ENCODE data around the gene EDA. TPM values are rescaled to one million over a fixed set of nuclear protein-coding genes. Genes with fewer than 3 reads are reported as not detected.

Gene EDA
- under 0.01 and 0.23 TPM in 2 replicates for total RNA-seq

DNA sequence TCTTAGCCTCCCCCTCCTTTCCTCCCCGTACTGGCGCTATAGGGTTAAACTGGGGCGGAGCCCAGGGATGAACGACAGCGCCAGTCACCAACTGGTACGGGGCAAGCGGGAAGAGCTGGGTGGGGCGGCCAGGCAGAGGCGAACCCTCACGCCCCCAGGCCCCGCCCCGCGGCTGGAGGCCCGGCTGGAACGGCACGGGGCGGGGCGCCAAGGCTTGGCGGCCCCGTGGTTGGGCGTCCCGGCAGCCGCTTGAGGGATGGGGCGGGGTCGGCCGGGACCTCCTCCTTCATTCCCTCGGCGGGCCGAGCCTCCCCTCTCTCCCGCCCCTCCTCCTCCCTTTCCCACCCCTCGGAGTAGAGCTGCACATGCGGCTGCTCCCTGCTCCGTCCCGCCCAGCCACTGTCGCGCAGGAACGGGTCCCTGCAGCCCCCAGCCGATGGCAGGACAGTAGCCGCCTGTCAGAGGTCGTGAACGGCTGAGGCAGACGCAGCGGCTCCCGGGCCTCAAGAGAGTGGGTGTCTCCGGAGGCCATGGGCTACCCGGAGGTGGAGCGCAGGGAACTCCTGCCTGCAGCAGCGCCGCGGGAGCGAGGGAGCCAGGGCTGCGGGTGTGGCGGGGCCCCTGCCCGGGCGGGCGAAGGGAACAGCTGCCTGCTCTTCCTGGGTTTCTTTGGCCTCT is at the start of gene EDA:
EDA (plus strand) TSS at position 335 of the 678 bp plus-strand sequence.

GRCh38 chrX:70049925-70050324 is 434.0 kb downstream of the EDA start, which contains the start of gene AWAT2:
Gene AWAT2 (minus strand): TSS chrX:70049938. CDS start chrX:70049932, 6 bp downstream.

GRCh38 chrX:70062076-70062475 is 446.2 kb downstream of the EDA start, which contains the start of gene OTUD6A:
Gene OTUD6A (plus strand): TSS chrX:70062457. CDS start chrX:70062525, 68 bp downstream.

Other genes starting within 250 kb of the EDA start
- gene NALF2, start 111.8 kb upstream of the EDA start, total RNA-seq = not detected in 2 replicates